T-helper 1 cell treated with Interleukin-12 subunit alpha and Interleukin-12 subunit beta and Interleukin-4 antibody, amounts not matched to agents 30 μg/mL and 1 μg/mL, for 36 hours (primary cell): ENCODE results near the gene CRISPLD2.

ENCODE experiments used
- H3K27ac Mint-ChIP-seq: one replicate; pipeline ENCODE4 v1.8.0; 2021; ENCODE audit warnings: mild to moderate bottlenecking, mixed read lengths
- H3K27me3 Mint-ChIP-seq: one replicate; pipeline ENCODE4 v1.8.0; 2021; ENCODE audit warnings: low read depth, mixed read lengths
- H3K36me3 Mint-ChIP-seq: one replicate; pipeline ENCODE4 v1.8.0; 2021; ENCODE audit warnings: low read depth, mixed read lengths
- H3K4me1 Mint-ChIP-seq: one replicate; pipeline ENCODE4 v1.8.0; 2021; ENCODE audit warnings: low read depth, mixed read lengths
- H3K4me3 Mint-ChIP-seq: one replicate; pipeline ENCODE4 v1.8.0; 2021; ENCODE audit warnings: mild to moderate bottlenecking, moderate library complexity, mixed read lengths
- H3K9me3 Mint-ChIP-seq: one replicate; pipeline ENCODE4 v1.8.0; 2021; ENCODE audit warnings: mixed read lengths

CRISPLD2 gene

DNA sequence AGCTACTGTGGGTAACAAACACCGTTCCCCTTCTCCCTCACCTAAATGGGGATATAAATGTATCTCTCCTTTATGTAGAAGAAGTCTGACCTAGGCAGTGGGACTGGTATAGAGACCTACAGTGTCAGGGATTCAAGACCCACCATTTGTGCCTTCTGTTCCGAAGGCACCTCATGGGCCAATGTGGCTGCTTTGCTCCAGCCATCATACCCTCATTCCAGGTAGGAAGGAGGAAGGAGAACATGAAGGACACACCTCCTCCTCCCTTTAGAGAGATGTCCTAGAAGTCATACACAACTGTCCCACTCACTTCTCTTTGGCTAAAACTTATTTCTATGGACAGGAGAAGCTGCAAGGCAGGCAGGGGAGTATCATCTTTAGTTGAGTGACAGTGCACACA, 8.3 kb upstream of the CRISPLD2 start:
- Mint-ChIP-seq H3K4me3 (no peak overlapping the region), H3K27me3 (peaks cover 10% of the 10 kb centered on the region), H3K36me3 (no peaks in the 10 kb centered on the region), H3K9me3 (no peaks in the 10 kb centered on the region), H3K27ac (peak overlapping the region; percentile 81), H3K4me1 (peaks cover 19% of the 10 kb centered on the region)

DNA sequence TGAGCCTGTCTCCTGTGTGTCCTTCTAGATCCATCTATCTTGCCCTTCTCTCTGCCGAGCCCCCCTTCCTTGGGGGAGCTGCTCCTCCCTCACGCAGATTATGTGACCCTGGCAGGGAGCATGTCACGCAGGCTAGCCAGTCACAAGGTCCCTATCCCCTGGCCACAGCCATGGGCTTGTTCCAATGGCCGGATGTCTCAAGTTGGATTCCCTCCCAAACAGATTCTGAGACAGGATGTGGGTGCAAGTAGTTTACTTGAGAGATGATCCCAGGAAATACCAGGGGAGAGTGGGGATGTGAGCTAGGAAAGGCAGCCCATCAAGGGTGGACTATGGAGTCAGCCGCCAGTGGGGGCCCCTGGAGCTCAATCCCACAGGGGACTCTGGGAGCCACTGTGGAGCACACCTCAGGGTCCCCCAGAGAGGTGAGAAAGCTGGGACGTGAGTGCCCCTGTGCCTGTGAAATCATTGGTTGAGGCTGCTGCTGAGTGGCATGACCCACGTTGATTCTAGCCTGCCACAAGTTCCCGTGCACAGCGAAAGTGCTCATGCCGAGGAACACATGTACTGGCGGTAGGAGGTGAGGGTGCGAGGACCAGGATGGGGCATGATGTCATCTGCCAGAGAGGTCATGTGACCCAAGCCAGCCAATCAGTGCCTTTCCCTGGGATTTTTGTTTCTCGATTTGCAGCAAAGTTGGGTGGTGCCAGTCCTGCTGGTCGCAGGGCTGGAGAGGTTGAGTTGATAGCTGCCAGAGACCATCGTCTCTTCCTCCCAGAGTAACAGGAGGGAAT, 6.4 kb upstream of the CRISPLD2 start:
- H3K4me1 Mint-ChIP-seq, result peaks cover 19% of the 10 kb centered on the region
- H3K27ac Mint-ChIP-seq, result no peak overlapping the region

DNA sequence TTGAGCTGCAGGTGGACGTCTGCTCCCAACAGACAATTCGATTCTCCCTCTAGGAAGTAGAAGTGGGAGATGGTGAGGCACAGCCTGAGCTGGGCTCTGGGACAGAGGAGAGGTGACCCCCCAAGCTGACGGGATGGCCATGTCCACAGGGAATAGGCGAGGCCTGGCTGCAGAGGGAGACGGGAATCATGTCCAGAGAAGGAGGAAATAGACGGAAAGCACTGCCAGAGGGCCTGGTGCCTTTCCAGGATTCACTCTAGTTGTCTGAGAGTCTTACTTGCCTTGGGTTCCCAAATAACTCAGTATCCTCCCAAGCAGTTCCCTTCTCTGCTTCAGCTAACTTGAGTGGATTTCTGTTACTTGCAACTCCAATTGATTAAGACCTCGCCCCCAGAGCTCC, 4.3 kb upstream of the CRISPLD2 start:
- Mint-ChIP-seq H3K9me3 (no peaks in the 10 kb centered on the region), H3K4me1 (peaks cover 22% of the 10 kb centered on the region), H3K27ac (no peak overlapping the region)

More for the DNA sequence above, 6.4 kb upstream of the CRISPLD2 start:
- H3K27me3 Mint-ChIP-seq, result peaks cover 10% of the 10 kb centered on the region
- H3K4me3 Mint-ChIP-seq, result no peak overlapping the region
- no peaks in the 10 kb centered on the region for H3K9me3 Mint-ChIP-seq
- no peaks in the 10 kb centered on the region for H3K36me3 Mint-ChIP-seq

DNA sequence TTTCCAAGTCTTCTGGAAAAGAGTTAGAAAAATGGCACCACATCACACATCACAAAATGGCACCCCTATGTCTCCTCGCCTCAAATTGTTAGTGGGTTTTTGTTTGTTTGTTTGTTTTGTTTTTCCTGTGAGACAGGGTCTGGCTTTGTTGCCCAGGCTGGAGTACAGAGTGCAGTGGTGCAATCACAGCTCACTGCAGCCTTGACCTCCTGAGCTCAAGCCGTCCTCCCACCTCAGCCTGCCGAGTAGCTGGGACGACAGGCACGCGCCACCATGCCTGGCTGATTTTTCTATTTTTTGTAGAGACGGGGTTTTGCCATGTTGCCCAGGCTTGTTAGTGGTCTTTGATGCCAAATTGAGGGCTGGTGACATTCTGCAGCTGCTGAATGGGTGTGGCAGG, 3.8 kb upstream of the CRISPLD2 start:
- Mint-ChIP-seq H3K36me3 (no peaks in the 10 kb centered on the region), H3K9me3 (no peaks in the 10 kb centered on the region), H3K27ac (no peak overlapping the region), H3K4me3 (no peak overlapping the region), H3K4me1 (peaks cover 17% of the 10 kb centered on the region), H3K27me3 (peaks cover 30% of the 10 kb centered on the region)

More for the DNA sequence above, 4.3 kb upstream of the CRISPLD2 start:
- Mint-ChIP-seq H3K36me3 (no peaks in the 10 kb centered on the region), H3K4me3 (no peak overlapping the region), H3K27me3 (peaks cover 27% of the 10 kb centered on the region)

DNA sequence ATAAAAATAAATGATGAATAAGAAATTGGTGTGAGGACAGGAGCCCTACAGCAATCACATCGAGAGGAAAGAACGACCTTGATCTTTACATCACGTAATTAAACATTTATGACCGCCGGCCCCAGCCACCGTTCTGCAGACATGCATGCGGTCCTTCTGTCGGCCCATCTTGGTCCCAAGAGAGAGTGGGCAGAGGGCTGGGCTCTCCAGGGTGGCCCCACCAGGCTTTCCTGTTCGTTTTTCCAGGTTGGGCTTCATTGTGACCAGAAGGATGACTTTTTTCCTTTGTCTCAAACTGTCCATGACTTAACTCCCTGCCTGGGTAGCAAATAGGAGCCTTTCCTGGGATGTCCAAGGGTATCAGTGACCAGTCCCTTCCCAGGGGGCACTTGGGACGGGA, 3.3 kb upstream of the CRISPLD2 start:
- Mint-ChIP-seq H3K27ac (no peak overlapping the region), H3K9me3 (no peaks in the 10 kb centered on the region), H3K4me3 (no peak overlapping the region), H3K36me3 (no peaks in the 10 kb centered on the region), H3K4me1 (peaks cover 13% of the 10 kb centered on the region), H3K27me3 (peaks cover 34% of the 10 kb centered on the region)

DNA sequence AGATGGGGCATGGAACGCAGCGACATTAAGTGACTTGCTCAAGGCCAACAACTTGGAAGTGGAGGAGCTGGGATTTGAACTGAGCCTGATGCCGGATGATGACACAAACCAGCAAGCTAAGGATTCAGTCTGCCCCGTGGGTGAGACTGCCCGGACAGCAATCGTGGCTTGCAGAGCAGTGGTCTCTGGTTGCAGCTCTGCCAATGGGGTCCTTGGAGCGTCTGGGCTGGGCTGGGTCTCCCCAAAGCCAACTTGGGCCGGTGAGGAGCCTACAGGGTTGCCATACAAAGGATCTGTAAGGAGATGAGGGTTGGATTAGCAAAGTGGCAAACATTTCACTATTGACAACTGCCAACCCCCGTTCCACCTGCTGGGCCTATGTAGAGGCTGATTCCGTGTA, 2.6 kb upstream of the CRISPLD2 start:
- H3K27me3 Mint-ChIP-seq, result peaks cover 37% of the 10 kb centered on the region
- peaks cover 10% of the 10 kb centered on the region for H3K4me1 Mint-ChIP-seq
- no peak overlapping the region for H3K4me3 Mint-ChIP-seq
- H3K9me3 Mint-ChIP-seq, result no peaks in the 10 kb centered on the region
- no peaks in the 10 kb centered on the region for H3K36me3 Mint-ChIP-seq
- no peak overlapping the region for H3K27ac Mint-ChIP-seq

DNA sequence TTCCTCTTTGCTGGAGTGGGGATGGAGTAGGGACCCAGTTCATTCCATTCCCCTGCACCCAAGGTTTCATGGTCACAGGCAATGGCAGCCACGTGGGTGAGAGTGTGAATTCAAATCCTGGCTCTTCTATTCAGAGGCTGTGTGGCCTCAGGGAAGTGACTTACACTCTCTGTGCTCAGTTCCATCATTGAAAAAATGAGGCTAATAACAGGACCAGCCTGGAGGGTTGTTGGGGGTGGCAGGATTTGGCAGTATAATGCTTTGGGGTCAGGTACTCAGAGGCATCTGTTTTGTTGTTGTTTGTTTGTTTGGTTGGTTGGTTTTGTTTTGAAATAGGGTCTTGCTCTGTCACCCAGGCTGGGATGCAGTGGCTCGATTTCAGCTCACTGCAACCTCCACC, 2.2 kb upstream of the CRISPLD2 start:
- Mint-ChIP-seq H3K4me3 (no peak overlapping the region), H3K27ac (no peak overlapping the region), H3K36me3 (no peaks in the 10 kb centered on the region), H3K27me3 (peaks cover 38% of the 10 kb centered on the region), H3K4me1 (peaks cover 7% of the 10 kb centered on the region), H3K9me3 (no peaks in the 10 kb centered on the region)

DNA sequence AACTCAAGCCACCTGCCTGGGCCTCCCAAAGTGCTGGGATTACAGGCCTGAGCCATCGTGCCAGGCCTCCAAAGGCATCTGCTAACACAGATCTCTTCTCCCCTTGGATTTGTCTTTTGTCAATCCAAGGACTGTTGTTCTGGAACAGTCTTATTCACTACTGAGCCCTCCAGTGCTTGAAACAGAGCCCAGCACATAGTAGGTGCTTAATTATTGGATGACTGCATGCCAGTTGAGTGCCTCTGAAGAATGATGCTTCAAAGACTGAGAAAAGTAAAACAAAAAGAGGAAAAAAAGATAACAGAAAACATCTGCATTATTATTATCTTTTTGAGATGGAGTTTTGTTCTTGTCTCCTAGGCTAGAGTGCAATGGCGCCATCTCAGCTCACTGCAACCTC, 1.7 kb upstream of the CRISPLD2 start:
- Mint-ChIP-seq H3K4me3 (no peak overlapping the region), H3K27ac (no peak overlapping the region), H3K9me3 (no peaks in the 10 kb centered on the region), H3K27me3 (peaks cover 43% of the 10 kb centered on the region), H3K4me1 (peaks cover 7% of the 10 kb centered on the region), H3K36me3 (no peaks in the 10 kb centered on the region)

DNA sequence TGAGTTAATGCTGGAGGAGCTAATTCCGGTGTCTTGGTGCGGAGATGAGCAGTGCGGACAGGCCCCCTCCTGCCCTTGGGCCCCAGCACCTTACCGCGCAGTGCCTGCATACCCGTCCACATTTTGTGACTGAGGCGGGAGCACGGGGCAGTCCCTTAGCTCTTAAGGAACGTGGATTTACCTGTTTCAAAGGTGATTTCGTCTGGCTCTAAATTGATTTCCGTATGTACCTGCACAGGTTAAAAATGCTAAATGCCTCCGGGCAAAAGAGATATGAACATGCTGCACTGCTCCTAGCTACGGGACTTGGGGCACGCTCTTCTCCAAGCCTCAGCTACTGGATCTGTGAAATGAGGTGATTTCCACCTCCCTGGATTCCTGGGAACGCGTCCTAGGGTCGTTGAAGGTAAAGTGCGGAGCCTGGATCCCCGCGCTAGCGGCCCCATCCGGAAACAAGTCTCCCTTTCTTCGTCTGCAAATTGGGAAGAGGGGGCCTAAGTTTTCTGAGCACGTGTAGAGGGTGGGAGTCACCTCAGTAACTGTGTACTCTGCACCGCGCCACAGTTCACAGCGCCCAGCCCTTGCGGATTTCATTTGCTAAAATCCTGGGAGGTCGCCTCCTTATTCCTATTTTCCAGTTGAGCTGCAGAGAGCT, 669 bp upstream of the CRISPLD2 start:
- H3K4me1 Mint-ChIP-seq, result peaks cover 7% of the 10 kb centered on the region
- H3K4me3 Mint-ChIP-seq, result no peak overlapping the region
- no peak overlapping the region for H3K27ac Mint-ChIP-seq
- no peaks in the 10 kb centered on the region for H3K9me3 Mint-ChIP-seq
- H3K36me3 Mint-ChIP-seq, result no peaks in the 10 kb centered on the region
- peaks cover 43% of the 10 kb centered on the region for H3K27me3 Mint-ChIP-seq

DNA sequence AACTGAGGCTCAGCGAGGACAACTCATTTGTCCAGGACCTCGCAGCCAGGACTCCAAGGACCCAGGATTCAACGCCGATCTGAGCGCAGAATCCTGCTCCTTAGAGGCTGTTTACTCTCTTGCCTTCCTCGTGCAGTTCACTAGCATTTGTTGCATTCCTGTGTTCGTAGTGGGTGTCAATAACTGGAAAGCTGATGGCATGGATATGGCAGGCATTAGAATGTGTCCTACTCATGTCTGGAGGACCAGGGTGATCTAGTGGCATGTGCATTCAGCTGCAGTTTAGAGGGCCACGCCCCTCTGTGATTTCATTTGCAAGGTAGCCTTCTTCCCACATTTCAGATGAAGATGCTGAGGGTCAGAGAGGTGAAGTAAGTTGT, 510 bp downstream of the CRISPLD2 start:
- Mint-ChIP-seq H3K9me3 (no peaks in the 10 kb centered on the region), H3K4me1 (peaks cover 7% of the 10 kb centered on the region), H3K36me3 (no peaks in the 10 kb centered on the region), H3K27me3 (peaks cover 46% of the 10 kb centered on the region), H3K27ac (no peak overlapping the region), H3K4me3 (peak overlapping the region; percentile 72)

DNA sequence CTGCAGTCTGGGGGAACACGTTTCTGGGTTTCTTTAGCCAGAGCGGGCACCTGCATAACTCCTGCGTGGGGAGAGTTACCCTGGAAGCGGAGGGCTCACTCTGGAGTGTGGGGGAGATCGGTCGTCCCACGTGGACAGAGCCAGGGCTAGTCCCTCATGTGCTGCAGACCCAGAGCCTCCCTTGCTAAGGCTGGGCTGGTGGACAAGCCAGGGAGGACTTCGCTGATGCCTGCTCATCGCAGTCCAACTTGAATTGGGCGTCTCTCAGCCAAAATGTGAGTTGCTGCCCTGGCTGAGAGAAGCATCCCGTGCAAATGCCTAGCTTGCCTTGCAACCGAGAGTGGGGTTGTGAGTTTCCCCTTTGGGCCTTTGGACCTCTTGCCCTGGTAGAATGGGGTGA, 986 bp downstream of the CRISPLD2 start:
- Mint-ChIP-seq H3K9me3 (no peaks in the 10 kb centered on the region), H3K36me3 (no peaks in the 10 kb centered on the region), H3K4me3 (no peak overlapping the region), H3K27me3 (peaks cover 46% of the 10 kb centered on the region), H3K4me1 (peaks cover 7% of the 10 kb centered on the region), H3K27ac (no peak overlapping the region)

DNA sequence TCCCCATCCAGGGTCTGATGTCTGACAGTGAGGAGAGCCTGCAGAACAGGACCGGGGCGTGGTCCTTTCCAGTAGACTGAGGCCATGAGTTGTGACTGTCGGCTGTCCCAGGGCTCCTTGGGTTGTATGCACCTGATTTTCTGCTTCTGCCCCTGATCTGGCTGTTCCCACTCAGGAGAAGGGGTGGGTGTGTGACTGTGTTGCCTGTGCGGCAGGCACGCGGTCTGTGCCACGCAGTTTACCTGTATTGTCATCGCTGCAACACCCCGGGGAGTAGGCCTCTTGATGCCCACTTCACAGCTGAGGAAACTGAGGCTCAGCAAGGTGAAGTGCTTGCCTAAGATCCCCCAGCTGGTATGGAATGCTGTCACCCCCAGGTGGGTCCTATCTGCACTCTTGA, 1.4 kb downstream of the CRISPLD2 start:
- H3K4me1 Mint-ChIP-seq, result peaks cover 7% of the 10 kb centered on the region
- no peak overlapping the region for H3K27ac Mint-ChIP-seq
- no peaks in the 10 kb centered on the region for H3K9me3 Mint-ChIP-seq
- no peak overlapping the region for H3K4me3 Mint-ChIP-seq
- H3K36me3 Mint-ChIP-seq, result no peaks in the 10 kb centered on the region
- peaks cover 43% of the 10 kb centered on the region for H3K27me3 Mint-ChIP-seq

DNA sequence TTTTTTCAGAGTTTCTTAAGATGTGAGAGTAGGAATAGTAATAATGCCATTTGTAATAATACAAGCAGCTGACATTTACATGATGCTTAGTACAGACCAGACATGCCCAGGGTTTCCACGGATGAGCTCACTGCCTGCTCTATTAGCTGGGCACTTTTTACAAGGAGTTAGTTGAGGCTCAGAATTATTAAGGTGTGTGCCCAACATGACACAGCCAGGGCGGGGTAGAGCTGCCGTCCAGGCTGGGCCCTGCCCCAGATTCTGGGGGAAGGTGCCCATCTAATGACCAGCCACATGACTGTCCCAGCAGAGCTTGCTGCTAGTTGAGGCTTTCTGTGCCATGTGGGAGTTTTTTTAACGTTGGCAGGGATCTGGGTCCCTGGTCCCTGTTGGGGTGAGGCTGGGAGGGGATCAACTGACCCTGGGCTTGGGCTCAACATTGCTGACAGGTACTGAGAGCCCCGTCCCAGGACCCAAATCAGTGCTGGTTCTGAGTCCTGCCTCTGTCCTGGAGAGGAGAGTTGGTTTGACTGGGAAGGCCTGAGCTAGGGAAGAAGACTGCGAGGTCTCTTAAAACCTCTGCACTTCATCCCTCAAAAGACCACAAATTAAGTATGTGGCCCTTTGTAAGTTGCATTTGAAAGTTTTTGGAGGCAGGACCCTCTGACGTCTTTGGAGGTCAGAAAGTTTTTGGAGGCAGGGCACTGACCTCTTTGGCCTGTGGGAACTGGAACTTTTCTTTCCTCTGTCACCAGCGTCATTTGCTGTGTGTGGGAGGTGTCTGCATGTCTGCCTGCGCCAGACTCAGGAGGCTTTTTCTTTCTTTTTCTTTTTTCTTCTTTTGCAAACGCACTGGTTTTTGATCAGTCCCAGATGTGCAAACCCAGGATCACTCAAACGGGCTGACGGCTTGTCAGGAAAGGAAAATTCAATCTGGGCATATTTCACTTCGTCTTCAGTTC, 2.2 kb downstream of the CRISPLD2 start:
- Mint-ChIP-seq H3K27ac (no peak overlapping the region), H3K36me3 (no peaks in the 10 kb centered on the region), H3K27me3 (peaks cover 43% of the 10 kb centered on the region), H3K4me1 (peaks cover 7% of the 10 kb centered on the region), H3K4me3 (no peak overlapping the region), H3K9me3 (no peaks in the 10 kb centered on the region)

DNA sequence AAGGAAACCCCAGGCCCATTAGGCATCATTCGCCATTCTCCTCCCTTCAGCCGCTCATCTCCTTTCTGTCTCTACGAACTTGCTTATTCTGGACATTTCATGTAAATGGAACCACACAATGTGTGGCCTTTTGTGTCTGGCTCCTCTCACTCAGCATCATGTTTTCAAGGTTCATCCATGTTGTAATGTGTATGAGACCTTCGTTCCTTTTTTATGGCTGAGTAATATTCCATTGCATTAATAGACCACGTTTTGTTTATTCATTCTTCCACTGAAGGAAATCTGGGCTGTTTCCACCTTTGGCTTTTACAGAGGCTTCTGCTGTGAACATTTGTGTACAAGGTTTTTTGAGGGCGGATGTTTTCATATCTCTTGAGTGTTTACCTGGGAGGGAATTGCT, 3.2 kb downstream of the CRISPLD2 start:
- Mint-ChIP-seq H3K27me3 (peaks cover 45% of the 10 kb centered on the region), H3K36me3 (no peaks in the 10 kb centered on the region), H3K4me1 (peaks cover 7% of the 10 kb centered on the region), H3K27ac (no peak overlapping the region), H3K4me3 (no peak overlapping the region), H3K9me3 (no peaks in the 10 kb centered on the region)
